ENCODE results near the gene FGF8.

FGF8 gene

GRCh38 chr10:101732096-101732495 is 43.8 kb downstream of the FGF8 start:
- DNase-seq (ENCODE audit: low read depth in 2 of 2), result no peak

- no peak for DNase-seq (ENCODE audit: low read depth in 2 of 2)
Measured at GRCh38 chr10:101726115-101726387, 49.9 kb downstream of the FGF8 start.

GRCh38 chr10:101725296-101726114 is 50.4 kb downstream of the FGF8 start:
- no peak for DNase-seq (ENCODE audit: low read depth in 2 of 2)

- no peak for DNase-seq (ENCODE audit: low read depth in 2 of 2)
Measured at GRCh38 chr10:101724446-101724845, 51.5 kb downstream of the FGF8 start.

- DNase-seq (ENCODE audit: low read depth in 2 of 2), result no peak
Measured at GRCh38 chr10:101723176-101723575, 52.7 kb downstream of the FGF8 start.

GRCh38 chr10:101721806-101722205 is 54.1 kb downstream of the FGF8 start:
- DNase-seq (ENCODE audit: low read depth in 2 of 2), result no peak

- no peak for DNase-seq (ENCODE audit: low read depth in 2 of 2)
Measured at GRCh38 chr10:101720606-101721230, 55.2 kb downstream of the FGF8 start.
